GM18951 (cell line): Measurements from ENCODE around the gene SS18L1.

Source experiments
- POLR2A ChIP-seq: IDR thresholded peaks from 4 replicates; pipeline ENCODE4 v1.6.1; 2011; ENCODE audit warnings: mild to moderate bottlenecking; ENCODE audit not compliant: insufficient read length, insufficient read depth; ENCODE audit errors: extremely low read depth
- in situ Hi-C: fragments of 300-500 bp; cut with MboI; formaldehyde crosslinking; loops from one replicate; pipeline ENCODE4 v1.12.0; 2022; ENCODE audit warnings: low sequenced_read_pairs, mixed read lengths, inconsistent platforms; ENCODE audit not compliant: unreplicated experiment

The SS18L1 gene

GRCh38 chr20:62211216-62211615, 67.6 kb downstream of the SS18L1 start:
- in situ Hi-C loops, result no loop called here
- no peak for TF ChIP-seq POLR2A

DNA sequence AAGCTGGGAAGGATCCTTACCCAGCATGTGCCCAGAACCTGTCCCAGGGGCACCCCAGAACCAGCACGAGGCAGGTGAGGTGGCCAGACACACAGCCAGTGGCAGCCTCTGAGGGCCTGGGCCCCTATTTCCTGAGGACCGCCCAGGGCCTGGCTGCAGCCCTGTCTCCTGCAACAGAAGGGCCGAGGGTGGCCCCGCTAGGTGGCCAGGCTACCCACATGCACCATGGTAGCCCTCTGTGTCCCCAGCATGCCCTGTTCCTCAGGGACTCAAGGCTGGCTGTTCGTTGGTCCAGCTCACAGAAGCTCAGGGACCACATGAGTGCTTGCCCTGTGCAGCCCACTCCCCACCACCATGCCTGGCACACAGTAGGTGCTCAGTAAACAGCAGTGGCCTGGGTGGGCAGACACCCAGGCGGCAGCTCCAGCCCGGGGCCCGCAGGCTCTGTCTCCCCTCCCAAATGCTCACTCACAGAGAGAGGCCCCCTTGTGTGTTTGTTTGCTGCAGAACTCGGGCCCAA, 68.3 kb downstream of the SS18L1 start:
- no peak for TF ChIP-seq POLR2A
- in situ Hi-C loops, result no loop called here

DNA sequence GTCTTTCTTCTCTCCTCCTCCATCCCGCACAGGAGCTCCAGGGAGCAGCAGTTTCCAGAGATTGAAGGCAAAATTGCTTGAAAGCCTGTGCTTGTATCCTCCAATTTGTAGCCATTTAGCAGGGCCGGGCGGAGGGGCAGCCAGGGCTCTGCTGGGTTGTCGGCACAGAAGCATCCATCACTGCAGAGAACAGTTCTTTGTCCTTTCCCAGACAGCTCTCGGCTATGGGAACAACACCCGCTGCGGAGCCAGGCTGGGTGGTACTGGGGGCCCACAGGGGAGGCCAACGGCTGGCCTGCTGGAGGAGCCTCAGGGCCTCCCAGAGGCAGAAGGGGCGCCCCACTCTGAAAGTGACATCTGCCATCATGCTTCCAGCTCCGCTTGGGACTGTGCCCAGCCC, 68.7 kb downstream of the SS18L1 start:
- no peak for TF ChIP-seq POLR2A
- in situ Hi-C loops, result no loop called here

- no peak for TF ChIP-seq POLR2A
- in situ Hi-C loops, result no loop called here
These were observed 70.5 kb downstream of the SS18L1 start for GRCh38 chr20:62214067-62214466.

DNA sequence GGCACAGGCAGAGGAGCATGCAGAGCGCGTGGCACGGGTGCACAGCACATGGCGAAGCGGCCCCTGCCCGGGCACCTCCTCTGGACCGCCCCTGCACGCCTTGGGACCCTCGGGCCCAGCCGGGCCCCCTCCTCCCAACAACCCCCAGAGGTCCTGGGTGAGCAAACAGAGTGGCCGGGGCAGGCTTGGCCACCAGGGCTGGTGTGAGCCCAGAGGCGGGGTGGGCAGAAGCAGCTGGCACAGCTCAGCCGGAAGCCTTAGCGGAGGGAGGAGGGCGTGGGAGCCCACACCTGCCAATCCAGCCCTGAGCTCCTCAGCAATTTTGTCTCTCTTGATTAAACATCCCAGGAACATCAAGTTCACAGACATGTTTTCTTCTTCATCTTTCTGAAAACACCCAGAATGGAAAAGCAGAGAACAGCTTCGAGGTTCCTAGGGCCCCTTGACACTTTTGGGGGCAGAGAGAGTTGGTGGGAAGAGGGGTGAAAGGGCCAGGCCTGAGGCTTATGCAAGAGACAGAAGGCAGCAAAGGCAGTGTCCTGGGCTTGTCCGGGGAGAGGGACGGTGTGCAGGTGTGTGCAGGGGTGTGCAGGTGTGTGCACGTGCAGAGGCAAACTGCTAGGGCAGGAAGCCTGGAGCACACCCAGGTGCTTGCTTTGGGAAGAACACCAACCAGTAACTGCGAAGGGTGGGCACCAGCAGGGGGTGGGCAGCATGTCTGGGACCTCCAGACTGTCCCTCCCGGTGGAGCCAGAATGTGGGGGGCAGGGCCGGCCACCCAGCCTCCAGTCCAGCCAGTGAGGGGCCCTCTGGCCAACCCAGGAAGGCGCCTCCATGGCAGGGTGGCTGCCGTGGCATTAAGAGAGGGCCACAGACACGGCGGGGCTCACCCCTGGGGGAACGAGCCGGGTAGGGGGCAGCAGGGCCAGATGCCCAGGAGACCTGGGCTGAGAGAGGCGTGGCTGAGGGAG, 71.7 kb downstream of the SS18L1 start:
- in situ Hi-C loops, result no loop called here
- no peak for TF ChIP-seq POLR2A

DNA sequence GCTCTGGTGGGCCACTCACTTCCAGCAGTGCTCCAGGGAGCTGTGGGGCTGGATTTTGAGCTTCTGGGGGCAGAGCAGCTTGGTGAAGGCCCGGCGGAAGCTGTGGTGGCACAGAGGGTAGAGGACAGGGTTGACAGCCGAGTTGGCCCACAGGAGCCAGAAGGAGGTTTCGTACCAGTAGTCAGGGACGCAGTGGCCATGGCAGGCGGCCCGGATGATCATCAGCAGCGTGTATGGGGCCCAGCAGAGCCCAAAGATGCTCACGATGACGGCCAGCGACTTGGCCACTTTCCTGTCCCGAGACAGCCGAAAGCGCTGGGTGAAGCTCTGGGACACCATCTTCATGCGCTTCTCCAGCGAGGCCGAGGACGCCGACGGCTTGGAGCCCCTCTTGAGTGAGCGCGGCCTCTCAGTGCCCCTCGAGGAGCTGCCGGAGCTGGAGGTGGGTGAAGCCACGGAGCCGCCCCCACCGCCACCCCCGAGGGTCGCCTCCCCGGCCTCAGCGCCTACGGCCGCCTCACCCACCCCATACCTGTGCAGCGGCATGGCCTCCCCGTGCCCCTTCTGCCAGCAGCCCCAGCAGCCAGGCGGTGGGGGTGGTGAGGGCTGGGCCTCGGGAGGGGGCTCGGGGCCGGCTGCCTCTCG, 72.5 kb downstream of the SS18L1 start:
- TF ChIP-seq POLR2A, result no peak
- in situ Hi-C loops, result no loop called here

DNA sequence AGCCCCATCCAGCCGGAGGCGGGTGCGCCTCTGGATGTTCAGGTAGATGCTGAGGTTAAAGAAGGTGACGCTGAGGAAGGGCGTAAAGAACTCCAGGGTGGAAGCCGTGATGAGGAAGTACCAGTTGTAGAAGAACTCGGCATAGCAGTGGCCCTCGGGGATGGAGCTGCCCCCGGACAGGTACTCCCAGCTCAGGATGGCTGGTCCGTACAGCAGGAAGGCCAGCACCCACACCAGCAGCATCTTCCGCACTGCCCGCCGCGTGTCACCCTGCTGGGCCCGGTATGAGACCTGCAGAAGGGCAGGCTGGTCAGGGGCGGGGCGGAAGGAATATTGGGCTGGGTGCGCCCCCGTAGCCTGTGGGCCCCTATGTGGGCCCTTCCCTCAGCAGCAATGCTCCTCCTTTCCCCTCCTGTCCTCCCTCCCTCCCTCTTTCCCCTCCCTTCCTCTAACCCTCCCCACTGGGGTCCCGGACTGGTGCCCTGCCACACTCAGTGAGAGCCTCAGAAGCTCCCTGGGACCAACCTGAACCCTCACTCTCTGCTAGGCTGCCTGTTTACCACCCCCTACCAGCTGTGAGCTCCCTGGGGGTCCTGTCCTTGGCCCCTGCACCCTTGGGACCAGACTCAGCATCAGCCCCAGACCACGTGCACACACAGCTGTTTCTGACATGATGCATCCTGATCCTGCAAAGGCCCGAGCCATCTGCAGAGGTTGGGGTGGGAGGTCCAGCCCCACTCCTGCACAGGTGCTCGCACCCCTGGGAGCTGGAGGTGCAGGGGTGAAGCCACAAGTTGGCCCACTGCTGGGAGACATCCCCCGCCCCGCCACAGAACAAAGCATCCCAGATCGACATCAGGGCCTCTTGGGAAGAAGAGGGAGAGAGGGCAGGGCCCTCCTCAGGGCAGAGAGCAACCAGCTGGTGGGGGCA, 73.3 kb downstream of the SS18L1 start:
- no peak for TF ChIP-seq POLR2A
- in situ Hi-C loops, result no loop called here

GRCh38 chr20:62217913-62218773, 74.6 kb downstream of the SS18L1 start:
- TF ChIP-seq POLR2A, result no peak
- in situ Hi-C loops, result no loop called here

DNA sequence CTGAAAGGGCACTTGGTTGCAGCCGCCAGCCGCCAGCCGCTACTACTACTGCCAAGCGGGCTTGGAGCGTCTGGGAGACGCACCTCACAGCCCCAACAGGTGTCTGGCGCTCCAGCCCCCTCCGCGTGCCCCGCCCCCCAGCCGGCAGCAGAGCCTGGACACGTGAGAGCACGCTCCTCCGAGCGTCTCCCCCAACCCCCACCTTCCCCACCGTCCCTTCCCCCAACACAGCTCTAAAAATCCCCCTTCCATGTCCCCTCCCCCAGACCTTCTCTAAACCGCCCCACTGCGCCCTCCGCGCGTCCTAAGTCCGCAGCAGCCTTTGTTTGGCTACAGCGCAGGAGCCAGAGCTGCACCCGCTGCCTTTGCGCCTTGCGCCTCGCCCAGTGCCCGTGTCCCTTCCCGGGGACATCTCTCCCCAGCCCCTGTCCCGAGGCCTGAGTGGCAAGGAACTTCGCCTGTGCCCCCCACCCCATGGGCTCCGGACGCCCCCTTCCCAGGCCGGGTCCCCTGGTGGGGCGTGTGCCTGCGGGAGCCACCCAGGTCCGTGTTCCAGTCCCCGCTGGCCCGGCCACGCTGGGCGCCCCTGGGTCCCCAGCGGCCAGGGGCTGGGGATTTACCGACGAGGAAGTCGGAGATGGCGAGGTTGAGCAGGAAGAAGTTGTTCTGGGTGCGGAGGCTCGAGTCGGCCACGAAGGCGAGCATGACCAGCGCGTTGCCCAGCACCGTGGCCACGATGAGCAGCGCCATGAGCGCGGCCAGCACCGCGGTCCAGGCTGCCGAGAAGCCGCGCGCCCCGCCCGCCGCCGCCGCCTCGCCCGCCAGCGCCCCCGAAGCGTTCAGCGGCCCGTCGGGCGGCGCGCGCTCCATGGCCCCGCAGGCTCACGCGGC, 75.8 kb downstream of the SS18L1 start:
- in situ Hi-C loops, result no loop called here
- TF ChIP-seq POLR2A, result no peak

DNA sequence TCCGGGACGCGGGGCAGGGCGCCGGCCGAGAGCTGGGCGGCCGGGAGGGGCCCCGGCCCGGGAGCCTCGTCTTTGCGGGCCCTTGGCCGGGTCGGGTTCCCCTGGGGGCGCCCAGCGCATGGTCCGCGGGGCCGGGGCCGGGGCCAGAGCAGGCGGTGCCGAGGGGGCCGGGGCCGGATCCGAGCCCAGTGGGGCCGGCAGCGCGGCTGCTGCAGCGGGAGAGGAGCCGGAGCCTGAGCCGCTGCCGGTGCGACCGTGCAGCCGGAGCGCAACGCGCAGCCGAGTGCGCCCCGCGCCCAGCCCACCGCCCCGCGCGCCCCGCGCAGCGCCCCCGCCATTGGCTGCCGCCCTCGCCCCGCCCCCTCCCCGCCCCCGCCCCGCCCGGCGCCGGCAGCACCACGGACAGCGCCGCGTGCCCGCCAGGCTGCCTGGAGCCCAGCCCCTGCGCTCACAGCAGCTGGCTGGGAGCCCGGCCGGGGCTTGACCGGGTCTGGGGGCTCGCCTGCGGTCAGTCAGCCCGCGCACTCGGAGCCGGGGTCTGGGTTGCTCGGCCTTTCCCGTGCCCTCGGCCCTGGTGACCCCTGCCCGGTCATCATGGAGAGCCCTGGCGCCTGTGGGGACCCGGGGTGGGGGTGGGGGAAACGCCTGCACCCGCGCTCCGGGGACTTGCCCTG, 76.6 kb downstream of the SS18L1 start, which contains the start of gene HRH3:
Gene HRH3, minus strand, starts transcription at position 287 of the 674 bp plus-strand sequence. CDS start 308 bp downstream, outside the sequence.
- in situ Hi-C loops, result no loop called here
- no peak for TF ChIP-seq POLR2A

DNA sequence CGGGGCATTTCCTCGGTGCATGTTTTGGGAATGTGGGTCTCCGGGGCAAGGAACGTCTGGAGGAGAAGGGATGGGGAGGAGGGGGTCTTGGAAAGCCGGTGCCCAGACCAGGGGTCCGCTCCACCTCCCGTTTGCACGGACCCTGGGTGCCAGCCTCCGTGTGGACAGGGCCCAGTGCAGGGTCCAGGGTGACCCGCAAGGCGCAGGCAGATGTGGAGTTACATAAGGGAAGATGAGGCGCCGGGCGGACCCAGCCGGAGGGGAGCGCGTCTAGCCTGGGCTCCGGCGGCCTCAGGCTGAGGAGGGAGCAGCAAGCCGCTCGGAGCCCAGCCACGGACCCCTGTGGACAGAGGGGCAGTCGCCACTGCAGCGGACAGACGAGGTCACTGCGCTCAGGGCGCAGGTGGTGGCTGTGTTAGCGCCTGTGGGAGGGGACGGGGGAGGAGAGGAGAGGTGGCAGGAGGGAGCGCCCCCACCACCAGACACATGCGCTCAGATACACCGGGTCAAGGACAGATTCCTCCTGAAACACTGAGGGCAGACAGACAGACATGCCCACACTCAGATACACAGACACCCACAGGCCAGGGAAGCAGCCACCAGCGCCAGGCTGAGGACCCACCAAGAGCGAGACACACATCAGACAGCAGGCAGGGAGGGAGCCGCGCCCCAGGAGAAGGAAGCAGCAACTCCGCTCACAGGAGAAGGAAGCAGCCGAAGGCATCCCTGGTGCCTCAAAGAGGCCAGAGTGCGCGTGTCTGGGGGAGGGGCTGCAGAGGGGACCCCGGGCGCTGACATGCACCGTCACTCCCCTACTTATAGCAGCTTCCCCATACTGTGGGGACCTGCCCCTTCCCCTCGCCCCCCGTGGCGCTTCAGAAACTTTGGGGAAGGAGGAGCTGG, 77.3 kb downstream of the SS18L1 start:
- in situ Hi-C loops, result no loop called here

More for the DNA sequence above, 77.3 kb downstream of the SS18L1 start:
- no peak for TF ChIP-seq POLR2A
